HG03095 (cell line): ENCODE results near the gene SLF2.
A peak's percentile ranks its signal among the peaks of the same experiment; 100 is the strongest.

ENCODE experiments used
- ATAC-seq: cut with Tn5 transposase; IDR thresholded peaks from one replicate; pipeline ENCODE4 v1.9.1; 2021; ENCODE audit warnings: moderate library complexity; ENCODE audit not compliant: unreplicated experiment

Gene SLF2

GRCh38 chr10:100978121-100978900 lies 65.5 kb downstream of the SLF2 start:
- no peak for ATAC-seq

DNA sequence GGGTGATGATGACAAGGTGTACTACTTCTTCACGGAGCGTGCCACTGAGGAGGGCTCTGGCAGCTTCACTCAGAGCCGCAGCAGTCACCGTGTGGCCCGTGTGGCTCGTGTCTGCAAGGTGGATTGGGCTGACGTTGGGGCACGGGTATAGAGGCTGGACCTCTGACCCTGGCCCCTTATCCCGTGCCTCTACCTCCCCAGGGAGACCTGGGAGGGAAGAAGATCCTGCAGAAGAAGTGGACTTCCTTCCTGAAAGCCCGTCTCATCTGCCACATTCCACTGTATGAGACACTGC lies 66.1 kb downstream of the SLF2 start:
- ATAC-seq, result no peak

DNA sequence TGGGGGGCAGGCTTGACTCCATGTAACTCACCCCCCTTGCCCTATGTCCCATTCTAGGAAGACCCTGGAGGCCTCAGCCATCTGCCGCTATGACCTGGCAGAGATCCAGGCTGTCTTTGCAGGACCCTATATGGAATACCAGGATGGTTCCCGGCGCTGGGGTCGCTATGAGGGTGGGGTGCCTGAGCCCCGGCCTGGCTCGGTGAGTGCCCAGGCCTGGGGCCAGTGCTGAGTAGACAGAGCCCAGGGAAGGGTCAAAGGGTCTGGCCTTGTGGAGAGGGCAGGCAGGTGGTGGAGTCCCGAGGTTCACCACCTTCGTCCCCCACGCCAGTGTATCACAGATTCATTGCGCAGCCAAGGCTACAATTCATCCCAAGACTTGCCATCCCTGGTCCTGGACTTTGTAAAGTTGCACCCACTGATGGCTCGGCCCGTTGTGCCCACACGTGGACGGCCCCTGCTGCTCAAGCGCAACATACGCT lies 67.1 kb downstream of the SLF2 start:
- ATAC-seq, result no peak

DNA sequence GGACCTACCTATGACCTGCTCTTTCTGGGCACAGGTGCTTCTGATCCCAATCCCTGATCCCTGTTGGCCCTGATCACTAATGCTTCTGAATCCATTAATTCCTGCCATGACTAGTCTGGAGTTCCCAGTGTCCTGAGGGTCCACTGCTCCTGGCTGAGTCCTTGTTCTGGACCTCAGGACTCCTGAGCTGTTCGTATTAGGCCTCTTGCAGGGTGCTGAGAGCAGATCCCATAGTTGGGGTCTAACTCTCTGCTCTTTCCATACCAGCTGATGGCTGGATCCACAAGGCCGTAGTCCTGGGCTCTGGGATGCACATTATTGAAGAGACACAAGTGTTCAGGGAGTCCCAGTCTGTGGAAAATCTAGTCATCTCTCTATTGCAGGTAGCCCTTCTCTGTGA lies 67.5 kb downstream of the SLF2 start:
- no peak for ATAC-seq

- ATAC-seq, result no peak
Measured at GRCh38 chr10:100980711-100981110, 67.9 kb downstream of the SLF2 start.

- no peak for ATAC-seq
Measured at GRCh38 chr10:100981178-100981772, 68.5 kb downstream of the SLF2 start.

GRCh38 chr10:100982916-100983830 lies 70.4 kb downstream of the SLF2 start:
- ATAC-seq, result no peak

GRCh38 chr10:100983868-100984671 lies 71.3 kb downstream of the SLF2 start:
- no peak for ATAC-seq

- no peak for ATAC-seq
Measured at GRCh38 chr10:100984672-100985177, 72.0 kb downstream of the SLF2 start.

- ATAC-seq, result no peak
Measured at GRCh38 chr10:100985336-100985735, 72.6 kb downstream of the SLF2 start.

GRCh38 chr10:100986623-100986951 lies 73.8 kb downstream of the SLF2 start:
- ATAC-seq, result no peak

- ATAC-seq, result peak; percentile 85
Measured at GRCh38 chr10:100986952-100987684, 74.4 kb downstream of the SLF2 start, which contains the start of the genes MRPL43 and TWNK. Gene MRPL43, minus strand, starts transcription at chr10:100987497. Its CDS starts 54 bp downstream, at chr10:100987443. Gene TWNK, plus strand, starts transcription at chr10:100987543. Its CDS starts 668 bp downstream, at chr10:100988211.

- ATAC-seq, result no peak
Measured at GRCh38 chr10:100987685-100988049, 74.9 kb downstream of the SLF2 start.

- no peak for ATAC-seq
Measured at GRCh38 chr10:100988166-100988565, 75.4 kb downstream of the SLF2 start.

GRCh38 chr10:100989088-100989487 lies 76.3 kb downstream of the SLF2 start:
- no peak for ATAC-seq

- no peak for ATAC-seq
Measured at GRCh38 chr10:100993986-100994708, 81.4 kb downstream of the SLF2 start.

- ATAC-seq, result no peak
Measured at GRCh38 chr10:100995181-100995580, 82.4 kb downstream of the SLF2 start.

DNA sequence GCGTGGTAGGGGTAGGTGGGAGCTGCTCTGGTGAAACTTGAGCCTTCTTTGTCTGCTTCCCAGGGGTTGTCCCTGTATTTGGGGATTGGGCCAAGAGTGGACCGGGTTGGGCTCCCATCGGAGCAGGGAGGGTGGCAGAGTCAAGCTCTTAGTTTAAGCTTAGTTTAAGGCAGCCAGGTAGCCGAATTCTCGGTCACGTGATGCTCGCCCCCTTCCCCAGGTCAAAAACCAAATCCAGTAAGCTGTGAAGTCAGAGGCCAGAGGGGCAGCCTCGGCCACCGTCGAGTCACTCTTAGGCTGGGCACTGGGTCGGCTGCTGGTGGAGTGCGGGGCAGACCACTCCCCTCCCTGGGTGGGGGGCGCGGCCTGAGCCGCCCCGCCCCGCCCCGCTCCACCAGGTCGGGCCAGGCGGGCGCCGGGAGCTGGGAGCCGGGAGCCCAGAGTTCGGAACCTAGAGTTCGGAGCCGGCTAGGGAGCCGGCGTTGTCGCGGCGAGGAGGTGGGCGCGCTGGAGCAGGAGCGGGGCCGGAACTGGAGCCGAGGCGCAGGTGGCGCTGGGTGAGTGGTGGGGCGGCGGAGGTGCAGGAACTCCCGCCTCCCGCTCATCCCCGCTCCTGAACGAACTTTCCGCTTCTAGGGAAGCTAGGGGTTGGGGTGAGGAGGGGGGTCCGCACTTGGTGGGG lies 84.1 kb downstream of the SLF2 start:
- no peak for ATAC-seq
